DOHH2 (cell line): ENCODE data around the gene FZR1.
A peak's percentile ranks its signal among the peaks of the same experiment; 100 is the strongest.

Experiments
- H3F3A ChIP-seq: fragments of 200-600 bp; sonication (generic), shearing (Covaris generic); 2 replicates; pipeline ENCODE4 v1.6.0; 2016; ENCODE audit warnings: antibody characterized with exemption, mild to moderate bottlenecking; ENCODE audit not compliant: control insufficient read depth, insufficient read depth
- H3K27ac ChIP-seq: fragments of 200-600 bp; sonication (generic); 2 replicates; pipeline ENCODE4 v1.5.1; 2014; ENCODE audit warnings: low read depth, mild to moderate bottlenecking, low read length, moderate library complexity
- H3K27me3 ChIP-seq: fragments of 200-600 bp; sonication (generic); 2 replicates; pipeline ENCODE4 v1.6.1; 2014; ENCODE audit warnings: mild to moderate bottlenecking, low read length, mixed read lengths; ENCODE audit not compliant: control insufficient read depth
- H3K36me3 ChIP-seq: fragments of 200-600 bp; sonication (generic); 2 replicates; pipeline ENCODE4 v1.6.1; 2014; ENCODE audit warnings: mild to moderate bottlenecking, low read length, moderate library complexity, mixed read lengths; ENCODE audit not compliant: control insufficient read depth
- H3K4me1 ChIP-seq: fragments of 200-600 bp; sonication (generic); 2 replicates; pipeline ENCODE4 v1.6.1; 2014; ENCODE audit warnings: mild to moderate bottlenecking, low read length, mixed read lengths; ENCODE audit not compliant: control insufficient read depth
- H3K4me2 ChIP-seq: fragments of 200-600 bp; sonication (generic); 2 replicates; pipeline ENCODE4 v1.6.0; 2014; ENCODE audit warnings: mild to moderate bottlenecking, low read length, moderate library complexity
- H3K4me3 ChIP-seq: fragments of 200-600 bp; sonication (generic); 2 replicates; pipeline ENCODE4 v1.5.1; 2014; ENCODE audit warnings: mild to moderate bottlenecking, low read length, mixed read lengths
- H3K79me2 ChIP-seq: fragments of 200-600 bp; sonication (generic); 2 replicates; pipeline ENCODE4 v1.6.1; 2014; ENCODE audit warnings: mild to moderate bottlenecking, low read length, mixed read lengths; ENCODE audit not compliant: control insufficient read depth
- H3K9me2 ChIP-seq: fragments of 200-600 bp; sonication (generic); replicated peaks from 2 replicates; pipeline ENCODE4 v1.6.1; 2014; ENCODE audit warnings: mild to moderate bottlenecking, low read length, mixed read lengths; ENCODE audit not compliant: control insufficient read depth
- H3K9me3 ChIP-seq: fragments of 200-600 bp; sonication (generic); 2 replicates; pipeline ENCODE4 v1.6.1; 2014; ENCODE audit warnings: antibody characterized with exemption, low read length, mixed read lengths; ENCODE audit not compliant: control insufficient read depth, insufficient read depth
- H4K20me1 ChIP-seq: fragments of 200-600 bp; sonication (generic); 2 replicates; pipeline ENCODE4 v1.6.0; 2014; ENCODE audit warnings: low read depth, mild to moderate bottlenecking, antibody characterized with exemption, low read length, moderate library complexity; ENCODE audit not compliant: control insufficient read depth, insufficient read depth
- CTCF ChIP-seq: fragments of 200-600 bp; sonication (generic); IDR thresholded peaks from one replicate; pipeline ENCODE4 v1.5.1; 2014; ENCODE audit warnings: antibody characterized with exemption, mild to moderate bottlenecking, low read depth, low read length; ENCODE audit not compliant: poor library complexity, severe bottlenecking
- EZH2phosphoT487 ChIP-seq: fragments of 200-600 bp; sonication (generic); IDR thresholded peaks from 2 replicates; pipeline ENCODE4 v1.6.1; 2017; ENCODE audit warnings: borderline replicate concordance, mild to moderate bottlenecking, antibody characterized with exemption, low read length, moderate library complexity, mixed read lengths

FZR1 gene

GRCh38 chr19:3547301-3547731 is 41.2 kb downstream of the FZR1 start:
- H3K27me3 ChIP-seq, result no peaks in the 10 kb centered on the region
- H3K36me3 ChIP-seq, result peaks cover 57% of the 10 kb centered on the region
- no peak overlapping the region for H3K4me2 ChIP-seq
- H3K9me3 ChIP-seq, result no peaks in the 10 kb centered on the region
- H3K79me2 ChIP-seq, result peaks cover 15% of the 10 kb centered on the region
- H3K4me3 ChIP-seq, result no peak overlapping the region
- no peak overlapping the region for H3K27ac ChIP-seq
- peak; percentile 81 for TF ChIP-seq CTCF
- no peak for TF ChIP-seq EZH2phosphoT487
- H3K4me1 ChIP-seq, result peaks cover 3% of the 10 kb centered on the region; the same call in 1 of the 2 replicates
- peaks cover 8% of the 10 kb centered on the region; the same call in 1 of the 2 replicates for H4K20me1 ChIP-seq
- no peaks in the 10 kb centered on the region for H3K9me2 ChIP-seq
- peaks cover 4% of the 10 kb centered on the region for H3F3A ChIP-seq

- TF ChIP-seq EZH2phosphoT487, result no peak
- peak; percentile 29 for TF ChIP-seq CTCF
- H3K9me2 ChIP-seq, result no peaks in the 10 kb centered on the region
Measured at GRCh38 chr19:3547767-3548282, 41.7 kb downstream of the FZR1 start.

GRCh38 chr19:3548606-3549005 is 42.5 kb downstream of the FZR1 start:
- H3K4me3 ChIP-seq, result no peak overlapping the region
- H4K20me1 ChIP-seq, result peaks cover 8% of the 10 kb centered on the region; the same call in 1 of the 2 replicates
- no peaks in the 10 kb centered on the region for H3K9me2 ChIP-seq
- H3K27ac ChIP-seq, result no peak overlapping the region
- peaks cover 16% of the 10 kb centered on the region for H3K4me1 ChIP-seq
- H3K9me3 ChIP-seq, result no peaks in the 10 kb centered on the region
- no peak overlapping the region for H3K4me2 ChIP-seq
- peaks cover 8% of the 10 kb centered on the region for H3F3A ChIP-seq
- H3K79me2 ChIP-seq, result peaks cover 26% of the 10 kb centered on the region
- peaks cover 57% of the 10 kb centered on the region for H3K36me3 ChIP-seq
- TF ChIP-seq CTCF, result no peak
- H3K27me3 ChIP-seq, result no peaks in the 10 kb centered on the region

More at GRCh38 chr19:3547767-3548282, 41.7 kb downstream of the FZR1 start:
- Histone ChIP-seq H3K79me2 (peaks cover 20% of the 10 kb centered on the region), H3K9me3 (no peaks in the 10 kb centered on the region), H3K27me3 (no peaks in the 10 kb centered on the region), H3K4me2 (no peak overlapping the region), H3K27ac (no peak overlapping the region), H3F3A (peaks cover 6% of the 10 kb centered on the region), H3K4me1 (peaks cover 8% of the 10 kb centered on the region), H3K36me3 (peaks cover 56% of the 10 kb centered on the region), H4K20me1 (peaks cover 8% of the 10 kb centered on the region; the same call in 1 of the 2 replicates), H3K4me3 (no peak overlapping the region)
